Heart left ventricle (tissue), 16 donors: ENCODE data around the gene DHRS3. TPM values are rescaled to one million over a fixed set of nuclear protein-coding genes. Genes with fewer than 3 reads are reported as not detected.

Experiments
- ATAC-seq, 4 donors: fragments of 200-7000 bp; cut with Tn5 transposase; one replicate each; pipeline ENCODE4 v1.9.1; 2020 to 2022; ENCODE audit warnings: moderate library complexity in 4 of 4, mild to moderate bottlenecking in 3 of 4, moderate number of reproducible peaks in 1 of 4
- DNase-seq, 5 donors: peaks; one replicate each; pipeline ENCODE4 v3.0.0-alpha.2; 2020
- H3K27ac ChIP-seq, 12 donors: fragments of 200-600 bp; sonication (generic) in 4 of 12; one replicate each; pipeline versions ENCODE4 v1.5.0 to v1.8.0; 2016 to 2022; ENCODE audit warnings: mild to moderate bottlenecking in 2 of 12
- H3K27me3 ChIP-seq, 9 donors: fragments of 200-600 bp; sonication (generic) in 2 of 9; one replicate each; pipeline versions ENCODE4 v1.5.1 to v1.8.0; 2016 to 2022; ENCODE audit warnings: mild to moderate bottlenecking in 3 of 9
- H3K36me3 ChIP-seq, 9 donors: fragments of 200-600 bp; sonication (generic) in 2 of 9; one replicate each; pipeline versions ENCODE4 v1.5.0 to v1.8.0; 2018 to 2022; ENCODE audit warnings: mild to moderate bottlenecking in 2 of 9
- H3K4me1 ChIP-seq, 12 donors: fragments of 200-600 bp; sonication (generic) in 4 of 12; one replicate each; pipeline versions ENCODE4 v1.5.0 to v1.8.0; 2016 to 2022; ENCODE audit warnings: mild to moderate bottlenecking in 3 of 12
- H3K4me3 ChIP-seq, 12 donors: fragments of 200-600 bp; sonication (generic) in 4 of 12; one replicate each; pipeline versions ENCODE4 v1.5.0 to v1.8.0; 2017 to 2022; ENCODE audit warnings: mild to moderate bottlenecking in 9 of 12, moderate library complexity in 4 of 12
- H3K9me3 ChIP-seq, 12 donors: fragments of 200-600 bp; sonication (generic) in 4 of 12; one replicate each; pipeline versions ENCODE4 v1.5.0 to v1.8.0; 2016 to 2022; ENCODE audit warnings: mild to moderate bottlenecking in 1 of 12
- CTCF ChIP-seq, 12 donors: fragments of 200-600 bp; sonication (generic) in 4 of 12; IDR thresholded peaks; one replicate each; pipeline versions ENCODE4 v1.5.0 to v1.8.0; 2018 to 2022; ENCODE audit warnings: antibody characterized with exemption in 12 of 12, mild to moderate bottlenecking in 5 of 12
- POLR2A ChIP-seq, 2 donors: fragments of 450-650 bp; IDR thresholded peaks; one replicate each; pipeline ENCODE4 v1.6.1; 2017; ENCODE audit warnings: antibody characterized with exemption in 2 of 2, mild to moderate bottlenecking in 2 of 2, moderate library complexity in 2 of 2
- WGBS, 4 donors: extraction: QIAGEN DNeasy Blood & Tissue Kit in 2 of 4; methylation state at CpG; one replicate each; pipeline versions ENCODE4 v1.1.5 to v1.1.7; 2013 to 2018; 5-methylcytosine and 5-hydroxymethylcytosine counted together
- intact Hi-C, 10 donors: fragments of 100-400 bp; cut with DNase I; formaldehyde crosslinking; loops; one replicate each; pipeline versions ENCODE4 v1.11.1 to v1.14.2; 2022
- polyA plus RNA-seq, 2 donors: library from polyadenylated mRNA; stranded (reverse); fragments of 200-250 nt; gene quantifications; one replicate each; pipeline ENCODE4 v1.2.3, GENCODE V29; 2013
- total RNA-seq, 9 donors: library from RNA; depleted of rRNA in 2 of 9; stranded (reverse); fragments of >200 nt in 2 of 9; fragmentation: NEBNext Ultra II Directional in 3 of 9; extraction: Animal tissue kit (Norgen Biotek cat#: 25700) in 3 of 9; gene quantifications; one replicate each; pipeline versions ENCODE4 v1.1.0 to v1.2.4, GENCODE V29; 2016 to 2023
- donor health status: ischemic (EF 13 %, LVEDD 7.1; RV severe dilation, severe dysfunction).
- donor health status: healthy with polysubstance abuse.
- donor health status: DM: no; HTN: yes; CAD: no.
- donor health status: DM: no; HTN: no; CAD: no.
- donor health status: ischemic (EF 25% LVEDD 6.9; RV normal size, moderate dysfunction).
- donor health status: ischemic (EF 25% LVEDD 5.7; RV mildly dilated, moderate dysfunction).
- donor health status: healthy.
- donor health status: DM: yes; HTN: yes; CAD: no.
- donor health status: ischemic (EF 35%, LVEDD 5.7; RV mildly dilated, moderate dysfunction).
- donor health status: nonischemic (EF 11% LVEDD 7.7; RV severe dilation, severe dysfunction).
- donor health status: DM: yes; HTN: yes; CAD: no.
- donor health status: PGD.
- donor health status: ischemic (EF 29% LVEDD 5.4; RV normal size, mild dysfunction).
- donor health status: nonischemic (EF 23%, LVEDD 6.1; RV moderate dilation, normal function).

The DHRS3 gene
- total and polyA plus RNA-seq, 11 donors: 28.6 to 102 (median 59.9) TPM

- TF ChIP-seq CTCF (IDR thresholded peaks at IDR 0.05): peak in 1 of 12 donors; percentile 13
- no peak for TF ChIP-seq POLR2A (IDR thresholded peaks at IDR 0.05)
- 50 to 67% (median 53%) methylated on average over 13 to 15 of the region's 15 CpGs for WGBS, 4 donors
- DNase-seq (peak in 3 of 5 donors; percentile 42 to 63 (median 56)), ATAC-seq (no peak)
- Histone ChIP-seq H3K27ac (peak overlapping the region in 9 of 12 donors; percentile 8 to 91 (median 41)), H3K4me3 (no peak overlapping the region), H3K36me3 (no peaks in the 10 kb centered on the region), H3K9me3 (no peaks in the 10 kb centered on the region), H3K4me1 (peaks cover 0 to 50% (median 35%) of the 10 kb centered on the region in 12 donors), H3K27me3 (no peaks in the 10 kb centered on the region)
- intact Hi-C loops: loop anchor here (2.0 to 10.0 kb wide), 8 partner anchors 37 to 309 kb away; no protein-coding TSS in a partner anchor
Measured at GRCh38 chr1:12621346-12622335, 3.6 kb upstream of the DHRS3 start.

GRCh38 chr1:12620931-12621330 is 2.9 kb upstream of the DHRS3 start:
- Histone ChIP-seq H3K4me1 (peaks cover 0 to 50% (median 35%) of the 10 kb centered on the region in 12 donors), H3K36me3 (no peaks in the 10 kb centered on the region), H3K9me3 (no peaks in the 10 kb centered on the region), H3K27me3 (no peaks in the 10 kb centered on the region), H3K27ac (peak overlapping the region in 1 of 12 donors; percentile 91), H3K4me3 (no peak overlapping the region)
- TF ChIP-seq POLR2A (IDR thresholded peaks at IDR 0.05): no peak
- TF ChIP-seq CTCF (IDR thresholded peaks at IDR 0.05): no peak
- DNase-seq: no peak
- ATAC-seq: no peak
- intact Hi-C loops: loop anchor here (1.0 to 10.0 kb wide), 9 partner anchors 38 to 309 kb away; no protein-coding TSS in a partner anchor
- 94 to 97% (median 96%) methylated on average over 8 of the region's 8 CpGs for whole genome bisulfite sequencing, 4 donors

- H3K4me3 ChIP-seq: no peak overlapping the region
- intact Hi-C loops: loop anchor here (1.0 to 10.0 kb wide), 9 partner anchors 38 to 308 kb away; no protein-coding TSS in a partner anchor
- peak overlapping the region in 5 of 12 donors; percentile 15 to 98 (median 92) for H3K27ac ChIP-seq
- peaks cover 0 to 54% (median 38%) of the 10 kb centered on the region in 12 donors for H3K4me1 ChIP-seq
- no peaks in the 10 kb centered on the region for H3K9me3 ChIP-seq
- ATAC-seq (no peak), DNase-seq (no peak)
- H3K27me3 ChIP-seq: no peaks in the 10 kb centered on the region
- no peaks in the 10 kb centered on the region for H3K36me3 ChIP-seq
- WGBS, 4 donors: 45 to 56% (median 51%) methylated on average over 4 of the region's 4 CpGs
- TF ChIP-seq POLR2A (IDR thresholded peaks at IDR 0.05) (no peak), CTCF (IDR thresholded peaks at IDR 0.05) (no peak)
Measured at GRCh38 chr1:12620488-12620865, 2.5 kb upstream of the DHRS3 start.
